Measurements from ENCODE around the gene SCN1A.

Gene SCN1A

DNA sequence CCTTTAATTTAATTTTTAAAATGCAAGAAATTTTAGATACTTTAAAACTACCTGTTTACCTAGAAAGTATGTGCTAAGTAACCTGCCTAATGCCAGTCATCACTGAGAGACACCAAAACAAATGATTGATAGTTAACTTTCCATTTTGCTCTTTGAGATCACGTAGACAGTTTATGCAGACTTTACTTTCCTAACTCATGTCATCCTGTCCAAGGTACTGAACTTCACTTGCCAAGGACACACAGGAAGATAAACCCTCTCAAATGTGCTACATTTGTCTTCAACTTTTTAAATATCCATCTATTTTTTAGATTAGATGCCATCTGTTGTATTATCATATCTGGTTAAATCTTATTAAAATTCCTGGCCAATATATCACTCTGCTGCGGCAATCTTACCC, 20.1 kb upstream of the SCN1A start:
- no peak overlapping the region for H3K4me3 ChIP-seq (replicated peaks; ENCODE audit: insufficient read depth, low read length)
- no peaks in the 10 kb centered on the region for H3K27me3 ChIP-seq (ENCODE audit: insufficient read depth, poor library complexity, severe bottlenecking)
- no peak for DNase-seq (ENCODE audit: low read depth in 1 of 2, low spot score in 1 of 2)
- H3K27ac ChIP-seq (replicated peaks): no peak overlapping the region
- TF ChIP-seq SPI1 (IDR thresholded peaks at IDR 0.05; ENCODE audit: borderline replicate concordance, low read depth) (no peak), POLR2AphosphoS5 (IDR thresholded peaks at IDR 0.05; ENCODE audit: low read depth) (no peak), REST (IDR thresholded peaks at IDR 0.05; ENCODE audit: insufficient replicate concordance, low read depth) (peak; percentile 72), GABPA (IDR thresholded peaks at IDR 0.05; ENCODE audit: low read depth) (no peak), CTCF (IDR thresholded peaks at IDR 0.05; ENCODE audit: insufficient read depth, low read length) (no peak)

- Histone ChIP-seq H3K4me3 (replicated peaks; ENCODE audit: insufficient read depth, low read length) (no peak overlapping the region), H3K27ac (replicated peaks) (no peak overlapping the region), H3K27me3 (ENCODE audit: insufficient read depth, poor library complexity, severe bottlenecking) (no peaks in the 10 kb centered on the region)
- DNase-seq (ENCODE audit: low read depth in 1 of 2, low spot score in 1 of 2): no peak
- TF ChIP-seq GABPA (IDR thresholded peaks at IDR 0.05; ENCODE audit: low read depth) (no peak), REST (IDR thresholded peaks at IDR 0.05; ENCODE audit: insufficient replicate concordance, low read depth) (no peak), POLR2AphosphoS5 (IDR thresholded peaks at IDR 0.05; ENCODE audit: low read depth) (no peak), SPI1 (IDR thresholded peaks at IDR 0.05; ENCODE audit: borderline replicate concordance, low read depth) (no peak), CTCF (IDR thresholded peaks at IDR 0.05; ENCODE audit: insufficient read depth, low read length) (no peak)
Observed at GRCh38 chr2:166144071-166144470, 16.3 kb upstream of the SCN1A start.

- no peak overlapping the region for H3K27ac ChIP-seq (replicated peaks)
- no peaks in the 10 kb centered on the region for H3K27me3 ChIP-seq (ENCODE audit: insufficient read depth, poor library complexity, severe bottlenecking)
- no peak for DNase-seq (ENCODE audit: low read depth in 1 of 2, low spot score in 1 of 2)
- H3K4me3 ChIP-seq (replicated peaks; ENCODE audit: insufficient read depth, low read length): no peak overlapping the region
- TF ChIP-seq CTCF (IDR thresholded peaks at IDR 0.05; ENCODE audit: insufficient read depth, low read length): no peak
- TF ChIP-seq POLR2AphosphoS5 (IDR thresholded peaks at IDR 0.05; ENCODE audit: low read depth): no peak
- no peak for TF ChIP-seq GABPA (IDR thresholded peaks at IDR 0.05; ENCODE audit: low read depth)
- no peak for TF ChIP-seq SPI1 (IDR thresholded peaks at IDR 0.05; ENCODE audit: borderline replicate concordance, low read depth)
- no peak for TF ChIP-seq REST (IDR thresholded peaks at IDR 0.05; ENCODE audit: insufficient replicate concordance, low read depth)
Observed at GRCh38 chr2:166140932-166141331, 13.1 kb upstream of the SCN1A start.

Data from HL-60 (cell line).